Stimulated activated CD4-positive, alpha-beta T cell treated with anti-CD3 and anti-CD28 coated beads, Interleukin-2, amount 100 ng/mL, for 24 hours (primary cell): ENCODE measurements around the gene CUL7.
"Not testable (repeated sequence)": the region's sequence is repeated elsewhere in the genome, so short reads cannot be mapped to it uniquely, and the experiment has no call there.

Experiments
- DNase-seq, 2 donors: peaks; one replicate each; pipeline ENCODE4 v3.0.0-alpha.2; 2020

Gene CUL7

GRCh38 chr6:43053545-43054205 lies at the start of gene CUL7:
Gene CUL7 (minus strand): TSS chr6:43053851. CDS start chr6:43052788, 1,063 bp downstream.
- peak; percentile 91 to 93 for DNase-seq

GRCh38 chr6:43101497-43101896 lies 47.8 kb upstream of the CUL7 start:
- no peak for DNase-seq

GRCh38 chr6:43097502-43097901 lies 43.9 kb upstream of the CUL7 start:
- DNase-seq, result no peak

GRCh38 chr6:43097098-43097489 lies 43.4 kb upstream of the CUL7 start:
- no peak for DNase-seq

GRCh38 chr6:43096451-43097097 lies 42.9 kb upstream of the CUL7 start:
- no peak for DNase-seq

- DNase-seq, result no peak
Measured at GRCh38 chr6:43095939-43096338, 42.3 kb upstream of the CUL7 start.

- no peak for DNase-seq
Measured at GRCh38 chr6:43093436-43094289, 40.0 kb upstream of the CUL7 start.

- DNase-seq, result no peak
Measured at GRCh38 chr6:43092635-43093034, 39.0 kb upstream of the CUL7 start.

- DNase-seq, result no peak
Measured at GRCh38 chr6:43091436-43091991, 37.9 kb upstream of the CUL7 start.

GRCh38 chr6:43091020-43091419 lies 37.4 kb upstream of the CUL7 start:
- no peak for DNase-seq

GRCh38 chr6:43090559-43090956 lies 36.9 kb upstream of the CUL7 start:
- DNase-seq, result no peak

GRCh38 chr6:43089874-43090558 lies 36.4 kb upstream of the CUL7 start:
- DNase-seq, result no peak

GRCh38 chr6:43089467-43089866 lies 35.8 kb upstream of the CUL7 start:
- no peak for DNase-seq

- DNase-seq, result no peak
Measured at GRCh38 chr6:43088654-43089056, 35.0 kb upstream of the CUL7 start.

GRCh38 chr6:43086022-43086658 lies 32.5 kb upstream of the CUL7 start:
- DNase-seq, result peak; percentile 15 to 20

GRCh38 chr6:43082806-43083655 lies 29.4 kb upstream of the CUL7 start:
- DNase-seq, result no peak

GRCh38 chr6:43081922-43082321 lies 28.3 kb upstream of the CUL7 start:
- not testable (repeated sequence) for DNase-seq

- no peak for DNase-seq
Measured at GRCh38 chr6:43081043-43081442, 27.4 kb upstream of the CUL7 start.

- no peak for DNase-seq
Measured at GRCh38 chr6:43078691-43079090, 25.0 kb upstream of the CUL7 start.

GRCh38 chr6:43077981-43078511 lies 24.4 kb upstream of the CUL7 start:
- DNase-seq, result no peak

- DNase-seq, result no peak
Measured at GRCh38 chr6:43077333-43077809, 23.7 kb upstream of the CUL7 start.
